ENCODE measurements around the gene GET4. TPM values are rescaled to one million over a fixed set of nuclear protein-coding genes. Genes with fewer than 3 reads are reported as not detected.
"Not testable (repeated sequence)": the region's sequence is repeated elsewhere in the genome, so short reads cannot be mapped to it uniquely, and the experiment has no call there.

GET4 gene
- polyA plus RNA-seq, 1 of the 3 experiments (the other 2 are of a cell fraction): 63.1 TPM

GRCh38 chr7:845731-846130 is 30.6 kb upstream of the GET4 start:
- H3K4me1 ChIP-seq (ENCODE audit: control insufficient read depth in 1 of 2, insufficient read depth in 2 of 2, low read depth in 1 of 2, low read length in 1 of 2): peaks cover 0 to 10% of the 10 kb centered on the region in 2 experiments; a peak in 1 of 4 replicates
- CTCF ChIA-PET: interaction anchor here (1.2 to 11.8 kb wide), 4 partner anchors 9 to 28 kb away, joined by 3 to 112 read pairs (median 8); partner anchors contain the start of gene GET4
- no peaks in the 10 kb centered on the region for H3K9me3 ChIP-seq
- whole genome bisulfite sequencing (ENCODE audit: low lambda C conversion rate): 97% methylated on average over 11 of the region's 11 CpGs
- H3K27me3 ChIP-seq (ENCODE audit: insufficient read depth): no peaks in the 10 kb centered on the region
- no peaks in the 10 kb centered on the region for H3F3A ChIP-seq (replicated peaks; ENCODE audit: insufficient read depth)
- H3K9me2 ChIP-seq: no peaks in the 10 kb centered on the region
- H3K27ac ChIP-seq (ENCODE audit: low read depth in 2 of 2, low read length in 1 of 2): no peak overlapping the region
- H3K4me3 ChIP-seq (ENCODE audit: low read depth in 2 of 2, low read length in 1 of 2): no peak overlapping the region
- no peak overlapping the region for H2AFZ ChIP-seq (ENCODE audit: low read depth)
- H3K4me2 ChIP-seq: no peak overlapping the region
- H4K20me1 ChIP-seq (ENCODE audit: insufficient read depth): no peaks in the 10 kb centered on the region
- DNase-seq: no peak
- H3K9ac ChIP-seq: no peak overlapping the region
- TF ChIP-seq TAF1 (IDR thresholded peaks at IDR 0.05; ENCODE audit: borderline replicate concordance, low read depth, low read length) (no peak), REST (IDR thresholded peaks at IDR 0.05; ENCODE audit: low read depth, low read length) (no peak), USF2 (IDR thresholded peaks at IDR 0.05; ENCODE audit: borderline replicate concordance, low read depth, low read length) (no peak), CTCF (IDR thresholded peaks at IDR 0.05) (no peak), MXI1 (IDR thresholded peaks at IDR 0.05; ENCODE audit: low read depth, low read length) (no peak), EP300 (IDR thresholded peaks at IDR 0.05; ENCODE audit: borderline replicate concordance in 1 of 2, low read depth in 1 of 2, low read length in 1 of 2) (no peak), POLR2AphosphoS5 (IDR thresholded peaks at IDR 0.05; ENCODE audit: low read depth, low read length) (no peak)
- H3K36me3 ChIP-seq (replicated peaks in 1 of 2; ENCODE audit: control insufficient read depth in 1 of 2, insufficient read depth in 2 of 2, low read length in 1 of 2): peaks cover 50 to 61% of the 10 kb centered on the region in 2 experiments
- H3K79me2 ChIP-seq (ENCODE audit: insufficient read depth): peaks cover 58% of the 10 kb centered on the region; the same call in 1 of the 2 replicates
- POLR2A ChIA-PET: no interaction called here

- not testable (repeated sequence) for H3K4me2 ChIP-seq; H3K4me1 ChIP-seq (ENCODE audit: control insufficient read depth in 1 of 2, insufficient read depth in 2 of 2, low read depth in 1 of 2, low read length in 1 of 2); H3K27me3 ChIP-seq (ENCODE audit: insufficient read depth); H3K9ac ChIP-seq; H3K4me3 ChIP-seq (ENCODE audit: low read depth in 2 of 2, low read length in 1 of 2); H3K27ac ChIP-seq (ENCODE audit: low read depth in 2 of 2, low read length in 1 of 2); H3F3A ChIP-seq (replicated peaks; ENCODE audit: insufficient read depth); DNase-seq; H4K20me1 ChIP-seq (ENCODE audit: insufficient read depth); H3K9me3 ChIP-seq; H2AFZ ChIP-seq (ENCODE audit: low read depth); H3K9me2 ChIP-seq
- peaks cover 67% of the 10 kb centered on the region; the same call in 1 of the 2 replicates for H3K79me2 ChIP-seq (ENCODE audit: insufficient read depth)
- H3K36me3 ChIP-seq (replicated peaks in 1 of 2; ENCODE audit: control insufficient read depth in 1 of 2, insufficient read depth in 2 of 2, low read length in 1 of 2): peaks cover 57 to 71% of the 10 kb centered on the region in 2 experiments
- ChIA-PET CTCF (interaction anchor here (1.0 to 11.8 kb wide), 2 partner anchors 27 to 73 kb away, joined by 4 to 112 read pairs; partner anchors contain the start of gene GET4), POLR2A (interaction anchor here (0.6 kb wide), 1 partner anchor 715 kb away, joined by 3 read pairs; no protein-coding TSS in a partner anchor)
- 94% methylated on average over 21 of the region's 37 CpGs for WGBS (ENCODE audit: low lambda C conversion rate)
These were observed 29.2 kb upstream of the GET4 start for GRCh38 chr7:846958-847650.

GRCh38 chr7:847728-848127 is 28.6 kb upstream of the GET4 start:
- H3K9me3 ChIP-seq; POLR2A ChIA-PET; H3K27ac ChIP-seq (ENCODE audit: low read depth in 2 of 2, low read length in 1 of 2); H2AFZ ChIP-seq (ENCODE audit: low read depth); H3K9ac ChIP-seq; H4K20me1 ChIP-seq (ENCODE audit: insufficient read depth); H3K27me3 ChIP-seq (ENCODE audit: insufficient read depth); H3K4me2 ChIP-seq; H3F3A ChIP-seq (replicated peaks; ENCODE audit: insufficient read depth); H3K4me1 ChIP-seq (ENCODE audit: control insufficient read depth in 1 of 2, insufficient read depth in 2 of 2, low read depth in 1 of 2, low read length in 1 of 2); DNase-seq; H3K9me2 ChIP-seq; H3K4me3 ChIP-seq (ENCODE audit: low read depth in 2 of 2, low read length in 1 of 2): not testable (repeated sequence)
- Histone ChIP-seq H3K79me2 (ENCODE audit: insufficient read depth) (peaks cover 69% of the 10 kb centered on the region; the same call in 1 of the 2 replicates), H3K36me3 (replicated peaks in 1 of 2; ENCODE audit: control insufficient read depth in 1 of 2, insufficient read depth in 2 of 2, low read length in 1 of 2) (peaks cover 57 to 70% of the 10 kb centered on the region in 2 experiments)
- WGBS (ENCODE audit: low lambda C conversion rate): 98% methylated on average over 18 of the region's 28 CpGs
- CTCF ChIA-PET: interaction anchor here (0.9 to 2.2 kb wide), 4 partner anchors 12 to 61 kb away, joined by 3 to 7 read pairs (median 5); partner anchors contain the start of gene SUN1
